ENCODE results near the gene C2orf92.

C2orf92 gene

DNA sequence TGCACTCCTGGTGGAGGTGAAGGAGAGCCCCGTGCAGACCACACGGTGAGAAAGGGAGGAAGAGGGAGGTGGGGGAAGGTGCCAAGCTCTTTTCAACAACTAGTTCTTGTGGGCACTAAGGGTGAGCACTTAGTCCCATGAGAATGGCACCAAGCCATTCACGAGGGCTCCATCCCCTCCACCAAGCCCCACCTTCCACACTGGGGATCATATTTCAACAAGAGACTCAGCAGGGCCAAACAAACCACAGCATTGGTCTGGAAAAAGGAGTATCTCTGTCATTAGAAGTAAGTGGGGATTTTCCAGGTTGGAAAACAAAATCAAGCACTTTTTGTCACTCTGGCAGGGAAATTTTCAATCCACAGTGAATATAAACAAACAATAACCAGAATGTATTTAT lies 82.2 kb downstream of the C2orf92 start:
- TF ChIP-seq CTCF (IDR thresholded peaks at IDR 0.05; ENCODE audit: insufficient read depth, low read depth, low read length, missing control alignments), result no peak
- DNase-seq (ENCODE audit: low read depth), result no peak

More for the DNA sequence above, 82.2 kb downstream of the C2orf92 start:
- H3K4me3 ChIP-seq (ENCODE audit: low read depth, low read length), result no peak overlapping the region

All from GM12865 (cell line).